ENCODE data around the gene F2.

The F2 gene

DNA sequence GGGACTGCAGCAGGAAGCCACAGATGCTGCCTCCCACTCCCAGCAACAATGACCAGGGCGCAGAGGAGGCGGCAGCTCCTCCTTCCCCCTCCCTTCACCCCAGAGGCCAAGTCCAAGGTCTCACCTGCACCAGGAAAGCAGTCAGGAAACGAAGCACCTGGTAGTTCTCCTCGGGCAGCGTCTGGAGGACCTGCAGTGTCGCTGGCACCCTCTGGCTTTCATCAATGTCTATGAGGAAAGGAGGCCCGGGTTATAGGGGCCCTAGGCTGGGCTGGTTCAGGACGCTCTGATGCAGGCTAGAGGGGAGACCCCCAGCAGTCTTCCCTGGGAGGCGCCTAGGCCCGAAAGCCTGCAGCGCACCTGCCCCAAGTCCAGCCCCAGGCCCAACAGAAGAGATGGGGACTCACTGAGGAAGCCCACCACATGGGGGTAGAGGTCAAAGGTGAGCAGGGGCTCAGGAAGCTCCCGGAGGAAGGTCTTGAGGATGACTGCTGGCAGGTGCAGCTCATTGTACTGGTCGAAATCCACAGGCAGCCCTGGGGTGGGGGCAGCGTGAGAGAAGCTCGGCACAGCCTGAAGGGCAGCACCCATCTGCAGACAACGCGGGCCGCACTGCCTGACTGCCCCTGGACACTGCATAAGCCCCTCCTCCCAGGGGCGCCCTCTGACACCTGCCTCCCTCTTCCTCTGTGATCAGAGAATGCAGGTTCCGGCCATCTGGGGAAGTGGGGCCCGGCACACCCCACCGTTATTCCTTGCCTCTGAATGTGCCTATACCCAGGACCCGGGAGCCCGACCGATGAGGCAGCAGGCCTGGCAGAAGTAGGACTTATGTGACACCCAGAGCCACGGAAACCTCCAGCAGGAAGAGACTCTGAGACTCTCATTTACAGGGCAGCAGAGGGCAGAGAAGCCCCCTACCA, 39.5 kb upstream of the F2 start:
- TF ChIP-seq, protein P1, sequence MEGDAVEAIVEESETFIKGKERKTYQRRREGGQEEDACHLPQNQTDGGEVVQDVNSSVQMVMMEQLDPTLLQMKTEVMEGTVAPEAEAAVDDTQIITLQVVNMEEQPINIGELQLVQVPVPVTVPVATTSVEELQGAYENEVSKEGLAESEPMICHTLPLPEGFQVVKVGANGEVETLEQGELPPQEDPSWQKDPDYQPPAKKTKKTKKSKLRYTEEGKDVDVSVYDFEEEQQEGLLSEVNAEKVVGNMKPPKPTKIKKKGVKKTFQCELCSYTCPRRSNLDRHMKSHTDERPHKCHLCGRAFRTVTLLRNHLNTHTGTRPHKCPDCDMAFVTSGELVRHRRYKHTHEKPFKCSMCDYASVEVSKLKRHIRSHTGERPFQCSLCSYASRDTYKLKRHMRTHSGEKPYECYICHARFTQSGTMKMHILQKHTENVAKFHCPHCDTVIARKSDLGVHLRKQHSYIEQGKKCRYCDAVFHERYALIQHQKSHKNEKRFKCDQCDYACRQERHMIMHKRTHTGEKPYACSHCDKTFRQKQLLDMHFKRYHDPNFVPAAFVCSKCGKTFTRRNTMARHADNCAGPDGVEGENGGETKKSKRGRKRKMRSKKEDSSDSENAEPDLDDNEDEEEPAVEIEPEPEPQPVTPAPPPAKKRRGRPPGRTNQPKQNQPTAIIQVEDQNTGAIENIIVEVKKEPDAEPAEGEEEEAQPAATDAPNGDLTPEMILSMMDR (IDR thresholded peaks at IDR 0.05; ENCODE audit: insufficient read depth, low read depth, low read length, missing control alignments) = no peak
- no peak overlapping the region for H3K4me3 ChIP-seq (ENCODE audit: low read depth, low read length)
- DNase-seq (ENCODE audit: low read depth) = no peak

DNA sequence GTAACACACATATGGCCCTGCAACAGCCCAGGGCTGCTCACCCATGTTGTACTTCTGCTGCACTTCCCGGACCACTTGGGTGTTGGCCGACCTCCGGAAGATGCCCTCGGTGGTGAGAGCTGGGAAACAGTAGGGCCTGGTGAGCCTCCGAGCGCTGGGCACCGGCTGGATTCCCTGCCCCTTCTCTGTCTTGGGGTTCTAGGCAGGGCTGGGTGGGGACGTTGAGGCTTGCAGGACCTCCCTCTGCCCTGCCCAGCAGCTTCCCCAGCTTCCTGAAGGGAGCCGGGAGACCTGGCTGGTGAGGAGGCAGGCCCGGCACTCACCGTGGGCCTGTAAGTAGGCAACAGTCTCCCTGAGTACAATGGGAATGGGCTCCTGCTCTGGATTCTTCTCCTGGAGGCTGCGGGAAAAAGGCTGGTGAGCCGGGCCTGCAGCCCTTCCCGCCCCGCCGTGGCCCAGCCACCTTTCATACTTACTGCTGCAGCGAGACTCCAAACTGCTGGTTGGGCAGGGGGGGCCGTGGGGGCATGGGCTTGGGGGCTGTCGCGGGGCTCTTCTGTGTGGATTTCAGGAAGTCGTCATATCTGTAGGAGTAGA, 38.8 kb upstream of the F2 start:
- TF ChIP-seq, protein P1 (IDR thresholded peaks at IDR 0.05; ENCODE audit: insufficient read depth, low read depth, low read length, missing control alignments) = no peak
- H3K4me3 ChIP-seq (ENCODE audit: low read depth, low read length) = no peak overlapping the region
- no peak for DNase-seq (ENCODE audit: low read depth)

DNA sequence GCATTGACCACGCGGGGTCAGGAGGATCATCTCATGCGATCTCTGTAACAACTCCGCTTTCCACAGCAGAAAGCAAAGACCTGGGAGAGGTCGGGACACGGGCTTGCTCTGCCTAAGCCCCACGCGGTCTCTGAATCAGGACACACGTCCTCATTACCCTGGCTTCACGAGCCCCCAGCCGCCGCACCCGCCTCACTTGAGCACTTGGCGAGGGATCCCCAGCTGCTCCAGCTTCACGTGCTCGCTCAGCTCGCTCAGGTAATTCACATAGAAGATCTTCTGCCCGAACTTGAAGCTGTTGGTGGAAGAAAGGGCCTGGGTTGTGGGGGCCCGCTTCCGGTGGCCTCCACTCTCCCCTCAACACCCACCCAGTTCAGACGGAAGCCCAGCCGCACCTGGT, 38.2 kb upstream of the F2 start:
- TF ChIP-seq, protein P1 (IDR thresholded peaks at IDR 0.05; ENCODE audit: insufficient read depth, low read depth, low read length, missing control alignments) = no peak
- DNase-seq (ENCODE audit: low read depth) = no peak
- no peak overlapping the region for H3K4me3 ChIP-seq (ENCODE audit: low read depth, low read length)

DNA sequence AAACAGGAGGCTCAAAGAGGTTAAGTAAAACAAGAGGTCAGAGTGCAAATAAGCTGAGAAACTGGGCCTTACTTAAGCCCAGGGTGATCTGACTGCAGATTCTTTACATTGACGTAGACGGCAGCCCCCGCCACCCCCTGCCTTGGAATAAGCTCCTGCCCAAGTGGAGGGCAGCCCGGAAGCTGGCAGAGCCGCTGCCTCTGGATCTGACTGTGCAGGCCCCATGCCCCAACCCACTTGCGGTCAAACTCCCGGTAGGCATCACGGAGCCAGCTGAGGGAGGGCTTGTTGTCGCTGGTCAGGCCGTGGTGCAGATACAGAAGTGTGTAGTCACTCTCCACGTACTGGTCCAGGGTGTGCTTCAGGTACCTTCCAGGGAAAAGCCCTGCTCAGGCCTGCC, 37.2 kb upstream of the F2 start:
- TF ChIP-seq, protein P1 (IDR thresholded peaks at IDR 0.05; ENCODE audit: insufficient read depth, low read depth, low read length, missing control alignments) = no peak

DNA sequence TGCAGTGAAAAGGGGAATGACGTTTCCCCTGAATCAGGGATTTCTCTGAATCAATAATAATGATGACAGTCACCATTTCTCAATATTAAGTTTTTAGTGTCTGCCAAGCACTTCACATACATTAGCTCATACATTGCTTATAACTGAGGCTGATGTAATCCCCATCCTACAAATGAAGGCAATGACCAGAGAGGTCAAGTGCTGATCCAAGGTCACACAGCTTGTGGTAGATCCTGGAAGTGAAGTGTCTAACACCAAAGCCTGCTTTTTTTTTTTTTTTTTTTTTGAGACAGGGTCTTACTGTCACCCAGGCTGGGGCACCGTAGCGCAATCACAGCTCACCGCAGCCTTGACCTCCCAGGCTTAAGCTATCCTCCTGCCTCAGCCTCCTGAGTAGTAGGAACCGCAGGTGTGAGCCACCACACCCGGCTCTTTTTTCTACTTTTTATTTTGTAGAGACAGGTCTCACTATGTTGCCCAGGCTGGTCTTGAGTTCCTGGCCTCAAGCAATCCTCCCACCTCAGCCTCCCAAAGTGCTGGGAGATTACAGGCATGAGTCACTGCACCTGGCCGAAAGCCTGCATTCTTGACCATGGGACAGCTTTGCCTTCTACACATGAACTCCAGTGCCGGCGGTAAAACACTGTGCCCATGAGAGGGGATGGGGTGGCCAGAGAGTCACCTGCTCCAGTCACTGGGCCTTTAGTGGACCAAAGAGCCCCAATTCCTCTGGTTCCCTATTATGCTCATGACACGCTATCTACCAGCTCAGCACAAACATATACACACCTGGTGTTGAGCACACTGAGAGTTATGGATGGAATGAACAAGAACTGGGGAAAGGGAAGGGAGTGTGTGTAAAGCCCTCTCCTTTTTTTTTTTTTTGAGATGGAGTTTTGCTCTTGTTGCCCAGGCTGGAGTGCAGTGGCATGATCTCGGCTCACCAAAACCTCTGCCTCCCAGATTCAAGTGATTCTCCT, 36.0 kb upstream of the F2 start:
- no peak for DNase-seq (ENCODE audit: low read depth)
- TF ChIP-seq, protein P1 (IDR thresholded peaks at IDR 0.05; ENCODE audit: insufficient read depth, low read depth, low read length, missing control alignments) = no peak
- no peak overlapping the region for H3K4me3 ChIP-seq (ENCODE audit: low read depth, low read length)

More for the DNA sequence above, 37.2 kb upstream of the F2 start:
- no peak for DNase-seq (ENCODE audit: low read depth)
- H3K4me3 ChIP-seq (ENCODE audit: low read depth, low read length) = no peak overlapping the region

DNA sequence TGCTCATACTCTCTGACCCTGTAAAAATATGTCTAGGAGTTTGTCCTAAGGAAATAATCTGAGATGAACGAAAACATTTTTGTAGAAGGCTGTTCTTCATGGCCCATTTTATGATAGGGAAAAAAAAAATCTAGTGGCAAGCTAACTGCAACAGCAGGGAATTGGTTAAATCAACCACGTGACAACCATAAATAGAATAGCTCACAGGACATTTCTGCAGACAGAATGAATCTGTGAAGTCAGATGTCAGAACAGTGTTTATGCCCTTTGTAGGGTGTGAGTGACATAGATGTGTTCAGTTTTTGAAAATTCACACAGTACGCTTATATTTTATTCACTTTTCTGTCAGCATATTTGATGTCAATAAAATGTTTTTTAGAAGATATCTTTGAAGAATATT, 34.6 kb upstream of the F2 start:
- DNase-seq (ENCODE audit: low read depth) = no peak
- TF ChIP-seq, protein P1 (IDR thresholded peaks at IDR 0.05; ENCODE audit: insufficient read depth, low read depth, low read length, missing control alignments) = no peak

More for the DNA sequence above, 34.6 kb upstream of the F2 start:
- H3K4me3 ChIP-seq (ENCODE audit: low read depth, low read length) = no peak overlapping the region

Data from GM12865 (cell line).